GM23248 (cell line): ENCODE results near the gene COL23A1.

ENCODE experiments used
- EZH2 ChIP-seq: fragments of 200-600 bp; sonication (generic); IDR thresholded peaks from 2 replicates; pipeline ENCODE4 v1.6.1; 2018; ENCODE audit warnings: antibody characterized with exemption, mild to moderate bottlenecking; ENCODE audit not compliant: insufficient read depth, poor library complexity, severe bottlenecking
- EZH2phosphoT487 ChIP-seq: fragments of 200-600 bp; sonication (generic); IDR thresholded peaks from 2 replicates; pipeline ENCODE4 v1.6.1; 2018; ENCODE audit warnings: antibody characterized with exemption, moderate library complexity, mild to moderate bottlenecking, low read depth; ENCODE audit not compliant: insufficient read depth

DNA sequence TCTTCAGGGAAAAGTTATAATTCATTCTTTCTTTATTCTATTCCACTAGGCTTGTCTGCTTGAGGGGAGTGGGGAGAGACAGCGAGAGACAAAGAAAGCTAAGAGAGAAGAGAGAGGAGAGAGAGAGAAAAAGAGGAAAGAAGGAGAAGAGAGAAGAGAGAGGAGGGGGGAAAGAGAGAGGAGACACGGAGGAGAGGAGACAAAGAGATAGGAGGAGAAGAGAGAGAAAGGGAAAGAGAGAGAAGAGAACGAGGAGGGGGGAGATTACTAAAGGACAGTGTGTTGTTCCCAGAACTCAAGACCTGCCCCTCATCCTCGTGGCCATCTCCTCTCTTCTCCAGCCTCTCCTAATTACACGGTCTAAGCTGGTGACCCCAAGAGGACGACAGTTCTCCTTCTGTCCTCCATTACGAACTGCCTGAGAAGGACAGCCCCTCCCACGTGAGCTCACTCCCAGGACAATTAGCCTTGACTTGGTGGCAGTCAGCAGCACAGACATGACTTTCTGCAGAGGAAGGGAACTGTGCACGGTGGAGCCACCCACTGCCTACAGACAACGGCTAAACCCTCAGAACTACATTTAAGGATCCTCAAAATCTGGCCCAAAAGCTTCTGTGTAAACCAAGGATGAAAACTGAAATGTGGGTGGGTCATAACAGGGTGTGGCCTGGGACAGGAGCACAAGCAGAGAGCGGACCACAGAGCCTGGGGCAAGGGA lies 99.1 kb downstream of the COL23A1 start:
- TF ChIP-seq EZH2 (no peak), EZH2phosphoT487 (no peak)
